ENCODE data around the gene NCS1. TPM values are rescaled to one million over a fixed set of nuclear protein-coding genes. Genes with fewer than 3 reads are reported as not detected.

The NCS1 gene
- total RNA-seq, 1 donor: 42.7 TPM

DNA sequence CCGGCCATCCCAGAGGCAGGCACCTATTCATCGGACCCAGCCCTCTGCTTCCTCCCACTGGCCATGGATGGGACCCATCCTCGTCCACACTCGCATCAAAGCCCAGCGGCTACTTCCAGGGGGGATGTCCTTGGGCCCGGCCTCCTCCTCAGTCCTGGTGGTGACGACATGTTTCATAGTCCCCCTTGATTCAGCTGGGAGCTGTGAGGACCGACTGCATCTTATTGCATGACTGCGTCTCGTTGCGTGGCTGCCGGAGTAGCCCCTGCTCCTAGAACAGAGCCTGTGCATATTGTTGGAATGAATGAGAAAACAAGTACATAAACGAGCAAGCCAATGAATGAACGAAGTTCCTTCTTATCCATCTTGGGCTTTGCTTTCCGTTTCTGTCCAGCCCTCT lies 12.8 kb downstream of the NCS1 start:
- DNase-seq (ENCODE audit: low read depth): peak; percentile 15
- H3K4me3 ChIP-seq (ENCODE audit: low read depth, low read length): peak overlapping the region; percentile 21
- TF ChIP-seq, protein P1, sequence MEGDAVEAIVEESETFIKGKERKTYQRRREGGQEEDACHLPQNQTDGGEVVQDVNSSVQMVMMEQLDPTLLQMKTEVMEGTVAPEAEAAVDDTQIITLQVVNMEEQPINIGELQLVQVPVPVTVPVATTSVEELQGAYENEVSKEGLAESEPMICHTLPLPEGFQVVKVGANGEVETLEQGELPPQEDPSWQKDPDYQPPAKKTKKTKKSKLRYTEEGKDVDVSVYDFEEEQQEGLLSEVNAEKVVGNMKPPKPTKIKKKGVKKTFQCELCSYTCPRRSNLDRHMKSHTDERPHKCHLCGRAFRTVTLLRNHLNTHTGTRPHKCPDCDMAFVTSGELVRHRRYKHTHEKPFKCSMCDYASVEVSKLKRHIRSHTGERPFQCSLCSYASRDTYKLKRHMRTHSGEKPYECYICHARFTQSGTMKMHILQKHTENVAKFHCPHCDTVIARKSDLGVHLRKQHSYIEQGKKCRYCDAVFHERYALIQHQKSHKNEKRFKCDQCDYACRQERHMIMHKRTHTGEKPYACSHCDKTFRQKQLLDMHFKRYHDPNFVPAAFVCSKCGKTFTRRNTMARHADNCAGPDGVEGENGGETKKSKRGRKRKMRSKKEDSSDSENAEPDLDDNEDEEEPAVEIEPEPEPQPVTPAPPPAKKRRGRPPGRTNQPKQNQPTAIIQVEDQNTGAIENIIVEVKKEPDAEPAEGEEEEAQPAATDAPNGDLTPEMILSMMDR (IDR thresholded peaks at IDR 0.05; ENCODE audit: insufficient read depth, low read depth, low read length): no peak

DNA sequence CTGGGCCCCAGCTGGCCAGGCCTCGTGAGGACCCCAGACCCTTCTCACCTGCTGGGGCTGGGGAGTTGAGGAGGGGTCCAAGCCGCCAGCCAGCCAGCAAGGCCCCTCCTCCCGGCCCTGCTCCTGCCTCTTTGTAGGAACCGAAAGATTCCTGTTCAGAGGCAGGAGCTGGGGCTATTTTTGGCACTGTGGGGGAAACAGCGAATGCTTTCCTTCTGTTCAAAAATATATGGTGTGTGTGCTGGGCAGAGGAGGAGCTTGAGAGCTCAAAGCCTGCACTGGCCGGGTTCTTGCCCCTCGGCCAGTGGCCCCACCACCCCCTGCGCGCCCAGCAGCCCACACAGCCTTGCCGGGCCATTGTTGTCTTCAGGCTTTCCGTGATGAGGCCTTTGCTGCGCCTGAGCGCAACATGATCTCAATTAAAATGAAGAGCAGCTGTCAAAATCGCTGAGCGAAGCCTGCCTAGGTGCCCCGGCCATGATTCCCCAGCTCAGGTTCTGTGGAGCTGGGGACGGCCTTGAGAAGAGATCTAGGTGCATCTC lies 13.4 kb downstream of the NCS1 start:
- TF ChIP-seq, protein P1 (IDR thresholded peaks at IDR 0.05; ENCODE audit: insufficient read depth, low read depth, low read length): no peak
- H3K4me3 ChIP-seq (ENCODE audit: low read depth, low read length): peak overlapping the region; percentile 21
- peak; percentile 39 for DNase-seq (ENCODE audit: low read depth)

GRCh38 chr9:130186051-130186450 lies 13.8 kb downstream of the NCS1 start:
- TF ChIP-seq, protein P1 (IDR thresholded peaks at IDR 0.05; ENCODE audit: insufficient read depth, low read depth, low read length): no peak
- no peak overlapping the region for H3K4me3 ChIP-seq (ENCODE audit: low read depth, low read length)
- peak; percentile 45 for DNase-seq (ENCODE audit: low read depth)

GRCh38 chr9:130186839-130187522 lies 14.8 kb downstream of the NCS1 start:
- H3K4me3 ChIP-seq (ENCODE audit: low read depth, low read length): peak overlapping the region; percentile 26
- TF ChIP-seq, protein P1 (IDR thresholded peaks at IDR 0.05; ENCODE audit: insufficient read depth, low read depth, low read length): no peak
- peak; percentile 61 for DNase-seq (ENCODE audit: low read depth)

GRCh38 chr9:130187523-130187846 lies 15.3 kb downstream of the NCS1 start:
- no peak for DNase-seq (ENCODE audit: low read depth)
- H3K4me3 ChIP-seq (ENCODE audit: low read depth, low read length): peak overlapping the region; percentile 26
- TF ChIP-seq, protein P1 (IDR thresholded peaks at IDR 0.05; ENCODE audit: insufficient read depth, low read depth, low read length): no peak

DNA sequence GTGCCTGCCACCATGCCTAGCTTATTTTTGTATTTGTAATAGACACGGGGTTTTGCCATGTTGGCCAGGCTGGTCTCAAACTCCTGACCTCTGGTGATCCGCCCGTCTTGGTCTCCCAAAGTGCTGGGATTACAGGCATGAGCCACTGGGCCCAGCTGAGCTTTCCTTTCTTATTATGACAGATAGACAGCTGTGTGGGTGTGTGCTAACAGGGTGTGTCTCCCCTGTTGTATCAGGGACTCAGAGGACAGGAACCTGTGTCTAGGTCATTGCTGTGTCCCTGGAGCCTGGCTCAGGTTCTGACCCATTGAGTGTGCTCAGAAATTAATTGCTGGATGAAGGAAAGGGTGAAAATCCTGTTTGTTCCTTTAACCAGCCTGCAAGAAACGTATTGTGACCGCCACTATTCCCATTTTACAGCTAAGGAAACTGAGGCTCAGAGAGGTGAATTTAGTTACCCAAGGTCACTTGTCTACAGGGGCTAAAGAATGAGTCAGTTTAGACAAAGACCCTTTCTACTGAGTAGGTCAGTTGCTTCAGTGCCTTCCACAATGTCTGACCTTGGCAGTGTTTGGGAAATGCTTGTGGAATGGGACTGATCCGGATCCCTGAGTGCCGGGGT lies 16.8 kb downstream of the NCS1 start:
- no peak for DNase-seq (ENCODE audit: low read depth)
- H3K4me3 ChIP-seq (ENCODE audit: low read depth, low read length): no peak overlapping the region
- TF ChIP-seq, protein P1 (IDR thresholded peaks at IDR 0.05; ENCODE audit: insufficient read depth, low read depth, low read length): no peak
